Jurkat, Clone E6-1 (cell line): ENCODE measurements around the gene MFAP2.

Experiments used
- DNase-seq: peaks from one replicate; pipeline ENCODE4 v3.0.0-alpha.2; 2011; ENCODE audit warnings: low read depth, low spot score
- H3K4me3 ChIP-seq: 2 replicates; pipeline ENCODE4 v1.5.1; 2011; ENCODE audit warnings: mild to moderate bottlenecking, low read length, control low read depth, moderate library complexity

The MFAP2 gene

GRCh38 chr1:16984717-16985116, 4.3 kb upstream of the MFAP2 start:
- no peak for DNase-seq
- no peak overlapping the region for H3K4me3 ChIP-seq

DNA sequence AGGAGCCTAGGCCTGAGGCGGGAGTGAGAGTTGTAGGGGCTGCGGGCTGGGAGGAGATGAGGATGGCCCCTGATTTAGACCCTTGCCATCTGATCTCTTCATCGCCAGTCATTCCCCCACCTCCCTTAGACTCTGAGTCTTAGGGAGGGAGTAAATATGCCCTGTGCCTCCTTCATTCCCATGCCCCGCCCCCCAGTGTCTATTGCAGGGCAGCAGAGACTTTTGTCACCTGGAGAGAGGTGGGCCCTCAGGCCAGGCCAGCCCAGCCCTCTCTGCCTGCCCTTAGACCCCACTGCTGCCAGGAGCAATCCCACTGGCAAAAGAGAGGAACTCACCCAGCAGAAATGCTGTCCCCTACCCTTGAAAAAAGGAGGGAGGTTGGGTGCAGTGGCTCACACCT, 3.2 kb upstream of the MFAP2 start:
- DNase-seq = no peak
- no peak overlapping the region for H3K4me3 ChIP-seq

- no peak overlapping the region for H3K4me3 ChIP-seq
These were observed 2.5 kb upstream of the MFAP2 start for GRCh38 chr1:16982902-16983301.

DNA sequence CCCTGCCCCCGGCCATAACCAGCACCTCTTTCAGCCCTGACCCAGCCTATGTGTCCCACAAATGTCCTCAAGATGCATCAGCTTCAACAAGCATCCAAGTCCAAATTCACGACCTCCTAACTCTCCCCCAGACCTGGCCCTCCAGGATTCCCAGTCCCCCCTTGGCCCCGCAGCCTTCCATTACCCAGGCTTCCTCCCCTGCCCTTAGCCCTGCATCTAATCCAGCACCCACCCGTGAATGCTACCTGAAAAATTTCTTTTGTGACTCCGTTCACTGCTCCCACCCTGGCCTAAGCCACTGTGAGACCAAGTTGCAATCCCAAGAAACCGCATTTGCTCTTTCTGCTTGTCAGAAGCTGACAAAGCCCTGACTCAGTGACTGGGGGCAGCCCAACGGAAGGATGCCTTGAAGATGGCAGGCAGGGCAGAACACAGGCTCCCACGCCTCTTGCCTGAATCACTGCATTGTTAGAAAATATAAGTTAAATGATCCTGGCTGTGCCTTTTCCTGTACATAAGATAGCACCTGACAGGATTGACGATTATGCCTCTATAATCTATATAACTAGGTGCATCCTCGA, 939 bp upstream of the MFAP2 start:
- no peak for DNase-seq
- H3K4me3 ChIP-seq = no peak overlapping the region

More at GRCh38 chr1:16982902-16983301, 2.5 kb upstream of the MFAP2 start:
- DNase-seq = no peak

DNA sequence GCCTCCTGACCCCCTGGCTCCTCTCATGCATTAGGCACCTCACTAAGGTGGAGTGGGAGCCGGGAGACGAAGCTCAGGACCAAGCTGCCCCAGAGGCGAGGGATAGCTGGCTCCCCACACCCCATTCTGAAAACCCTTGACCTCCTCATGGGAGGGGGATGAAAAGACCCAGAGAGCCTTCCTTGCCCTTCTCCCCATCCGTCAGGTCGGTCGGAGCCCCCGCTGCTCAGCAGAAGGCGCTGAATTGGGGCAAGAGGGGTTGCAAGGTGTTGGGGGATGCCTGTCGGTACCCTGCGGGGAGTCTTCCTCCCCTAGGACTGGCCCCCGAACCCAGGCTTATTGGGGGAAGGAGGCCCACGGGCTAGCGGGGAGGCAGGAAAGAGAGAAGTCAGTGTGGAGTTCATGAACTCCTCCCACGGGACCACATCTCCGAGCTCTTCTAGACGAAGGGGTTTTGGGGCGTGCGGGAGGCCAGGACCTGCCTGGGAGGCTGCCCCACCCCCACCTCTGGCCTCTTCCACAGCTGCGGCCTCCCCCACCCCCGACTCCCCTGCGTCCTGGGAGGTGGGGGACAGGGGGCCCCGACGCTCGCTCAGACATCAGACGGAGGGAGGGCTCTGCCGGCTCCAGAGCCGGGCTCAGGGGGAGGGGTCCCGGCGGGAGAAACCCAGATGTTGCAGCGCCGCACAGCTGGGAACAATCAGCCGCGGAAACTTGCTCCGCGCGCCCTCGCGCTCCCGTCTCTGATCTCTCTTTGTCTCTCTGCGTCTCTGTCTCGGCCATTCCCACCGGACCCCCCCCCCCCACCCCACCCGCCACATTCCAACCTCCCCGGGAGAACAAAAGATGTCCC, 719 bp downstream of the MFAP2 start:
- DNase-seq = no peak
- H3K4me3 ChIP-seq = no peak overlapping the region

GRCh38 chr1:16978567-16979474, 1.6 kb downstream of the MFAP2 start:
- no peak for DNase-seq
- no peak overlapping the region for H3K4me3 ChIP-seq

- no peak overlapping the region for H3K4me3 ChIP-seq
- no peak for DNase-seq
These were observed 2.3 kb downstream of the MFAP2 start for GRCh38 chr1:16978139-16978538.

GRCh38 chr1:16977377-16977776, 3.0 kb downstream of the MFAP2 start:
- H3K4me3 ChIP-seq = no peak overlapping the region
- no peak for DNase-seq

DNA sequence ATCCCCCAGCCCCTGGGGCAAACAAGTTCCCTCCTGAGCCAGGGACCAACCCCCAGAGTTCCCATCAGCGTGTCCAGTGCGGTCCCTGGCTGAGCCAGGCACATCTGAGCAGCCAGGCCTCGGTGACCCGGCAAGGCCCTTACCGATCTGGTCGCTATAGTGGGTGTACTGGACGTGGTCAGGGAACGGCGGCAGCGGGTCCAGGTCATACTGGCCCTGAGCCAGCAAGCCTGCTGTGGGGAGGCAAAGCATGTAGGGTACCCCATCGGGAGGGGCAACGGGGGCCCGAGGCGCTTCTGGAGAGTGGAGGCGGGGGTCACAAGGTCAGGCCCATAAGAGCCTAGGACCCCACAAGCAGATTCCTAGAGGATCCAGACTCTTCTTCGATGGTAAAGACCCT, 3.5 kb downstream of the MFAP2 start:
- H3K4me3 ChIP-seq = no peak overlapping the region
- DNase-seq = no peak

- no peak for DNase-seq
These were observed 4.6 kb downstream of the MFAP2 start for GRCh38 chr1:16975838-16976237.

DNA sequence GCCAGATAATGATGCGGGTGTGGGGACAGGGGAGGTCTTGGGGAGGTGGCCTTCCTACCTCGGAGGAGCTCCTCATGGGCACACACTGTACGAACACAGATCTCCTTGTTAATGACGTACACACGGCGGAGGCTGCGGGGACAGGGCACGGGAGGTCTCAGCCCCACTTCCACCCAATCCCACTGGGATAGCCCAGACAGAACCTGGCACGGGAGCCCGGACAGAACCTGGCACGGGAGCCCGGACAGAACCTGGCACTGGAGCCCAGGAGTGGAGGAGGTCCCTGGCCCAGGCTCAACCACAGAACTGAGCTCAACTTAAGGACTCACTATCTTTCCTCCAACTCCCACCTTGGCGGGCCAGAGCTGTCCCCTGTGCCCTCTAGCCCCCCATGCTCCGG, 5.2 kb downstream of the MFAP2 start:
- no peak for DNase-seq

More at GRCh38 chr1:16975838-16976237, 4.6 kb downstream of the MFAP2 start:
- no peak overlapping the region for H3K4me3 ChIP-seq

DNA sequence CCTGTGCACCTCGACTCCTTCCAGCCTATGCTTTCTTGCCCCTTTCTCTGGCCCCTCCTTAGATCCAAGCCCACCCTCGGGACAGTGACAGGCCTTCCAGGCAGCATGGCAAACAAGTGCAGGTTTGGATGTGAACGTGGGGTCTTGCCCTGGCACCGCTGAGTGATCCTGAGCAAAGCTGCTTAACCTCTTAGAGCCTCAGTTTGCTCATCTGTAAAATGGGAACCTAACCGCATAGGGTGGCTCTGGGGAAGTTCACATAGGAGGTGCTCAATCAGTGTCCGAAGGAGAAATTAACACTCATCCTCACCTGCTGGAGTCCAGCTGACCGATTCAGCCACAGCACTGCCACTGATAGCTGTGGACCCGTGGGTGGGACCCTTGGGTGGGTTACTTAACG, 7.2 kb downstream of the MFAP2 start:
- H3K4me3 ChIP-seq = no peak overlapping the region
- DNase-seq = no peak

More for the DNA sequence above, 5.2 kb downstream of the MFAP2 start:
- H3K4me3 ChIP-seq = no peak overlapping the region

DNA sequence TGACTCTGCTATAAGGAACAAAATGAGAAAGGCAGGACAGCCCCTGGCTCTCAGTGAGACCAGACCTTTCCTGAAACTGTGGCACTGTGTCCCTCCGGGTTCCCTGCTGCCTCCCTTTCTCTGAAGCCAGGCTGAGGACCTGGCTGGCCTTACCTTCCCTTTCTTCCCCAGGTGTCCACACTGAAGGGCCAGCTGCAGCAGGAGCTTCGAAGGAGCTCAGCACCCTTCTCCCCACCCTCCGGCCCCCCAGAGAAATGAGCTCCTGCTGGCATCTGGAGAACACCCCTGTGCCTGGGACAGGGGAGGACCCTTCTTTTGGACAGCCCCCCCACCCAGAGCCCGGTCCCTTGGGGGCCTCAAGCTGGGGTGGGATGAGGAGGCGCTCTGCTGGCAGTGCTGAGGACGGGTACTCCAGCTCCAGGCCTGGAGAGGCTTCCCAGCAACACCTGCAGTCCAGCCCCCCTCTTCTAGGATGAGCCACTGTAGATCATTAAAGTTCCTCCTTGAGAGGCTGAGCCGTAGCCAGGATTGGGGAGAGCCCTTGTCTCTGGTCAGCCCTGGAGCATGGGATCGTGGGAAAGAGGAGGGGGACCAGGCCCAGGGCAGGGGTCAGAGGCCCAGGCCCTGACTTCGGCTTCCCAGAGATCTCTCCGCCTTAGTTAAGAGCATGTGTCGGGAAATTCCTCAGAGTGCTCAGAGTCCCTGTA, 8.1 kb downstream of the MFAP2 start:
- H3K4me3 ChIP-seq = no peak overlapping the region
- DNase-seq = no peak

GRCh38 chr1:16971341-16972188, 8.9 kb downstream of the MFAP2 start:
- H3K4me3 ChIP-seq = no peak overlapping the region
- DNase-seq = no peak

- H3K4me3 ChIP-seq = no peak overlapping the region
- DNase-seq = no peak
These were observed 10.1 kb downstream of the MFAP2 start for GRCh38 chr1:16970132-16970910.

DNA sequence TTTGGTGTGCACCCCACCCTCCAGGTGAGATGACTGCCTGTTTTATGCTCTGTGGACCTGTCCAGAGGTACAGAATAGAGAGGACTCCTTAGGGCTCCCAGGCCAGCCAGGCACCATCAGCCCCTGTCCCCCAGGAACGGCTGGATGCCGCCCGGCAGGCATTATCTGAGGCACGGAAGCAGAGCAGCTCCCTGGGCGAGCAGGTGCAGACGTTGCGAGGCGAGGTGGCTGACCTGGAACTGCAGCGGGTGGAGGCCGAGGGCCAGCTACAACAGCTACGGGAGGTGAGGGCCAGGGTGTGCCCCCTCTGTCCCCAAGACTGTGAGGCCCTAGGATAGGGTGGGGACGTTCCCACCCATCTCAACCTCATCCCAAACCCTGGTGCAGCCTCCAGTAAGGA, 10.8 kb downstream of the MFAP2 start:
- no peak for DNase-seq
- no peak overlapping the region for H3K4me3 ChIP-seq

GRCh38 chr1:16969057-16969611, 11.3 kb downstream of the MFAP2 start:
- no peak overlapping the region for H3K4me3 ChIP-seq

More at GRCh38 chr1:16969057-16969611, 11.3 kb downstream of the MFAP2 start:
- DNase-seq = no peak
